OCI-LY7 (cell line): ENCODE measurements around the gene KMO.

Experiments
- EZH2phosphoT487 ChIP-seq: fragments of 200-600 bp; sonication (generic); IDR thresholded peaks from 2 replicates; pipeline ENCODE4 v1.6.1; 2018; ENCODE audit warnings: low read depth, borderline replicate concordance, mild to moderate bottlenecking, mixed run types, antibody characterized with exemption, low read length, moderate library complexity, mixed read lengths
- TF ChIP-seq, protein P1 (sequence below): fragments of 200-600 bp; sonication (generic); conservative IDR thresholded peaks from 2 replicates; pipeline ENCODE4 v1.5.1; 2014; ENCODE audit warnings: mild to moderate bottlenecking, antibody characterized with exemption, low read length, moderate library complexity, mixed read lengths

DNA sequence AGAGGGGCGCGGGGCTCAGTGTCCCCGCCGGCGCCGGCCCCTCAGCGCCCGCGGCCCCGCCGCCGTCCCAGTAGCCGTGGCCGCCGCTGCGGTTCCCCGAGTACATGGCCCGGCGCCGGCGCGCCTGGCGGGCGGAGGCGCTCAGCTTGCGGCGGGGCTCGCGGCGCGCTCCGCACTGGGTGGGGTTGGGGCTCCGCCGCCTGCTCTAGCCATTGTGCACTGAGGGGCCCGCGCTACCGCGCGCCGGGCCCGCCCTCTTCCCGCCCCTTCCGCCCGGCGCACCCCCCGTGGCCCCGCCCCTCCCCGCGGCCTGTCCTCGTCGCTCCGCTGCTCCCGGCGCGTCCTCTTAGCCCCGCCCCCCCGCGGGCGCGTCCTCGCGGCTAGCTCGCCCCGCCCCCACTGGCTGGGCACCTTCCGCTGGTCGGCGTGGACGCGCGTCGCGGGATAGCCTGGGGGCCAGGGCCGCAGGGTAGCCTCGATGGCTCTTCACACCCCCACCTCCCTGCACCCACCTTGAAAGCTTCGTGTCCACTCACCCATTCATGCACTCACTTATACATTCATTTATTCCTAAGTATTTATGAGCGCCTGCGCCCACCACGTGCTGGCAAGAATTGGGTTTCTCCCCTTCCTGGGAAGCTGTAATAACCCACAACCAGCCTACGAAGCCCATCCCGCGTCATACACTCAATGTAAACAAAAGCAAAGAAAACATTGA, 108.1 kb downstream of the KMO start, which contains the start of the genes CHML and OPN3:
- TF ChIP-seq, protein P1, sequence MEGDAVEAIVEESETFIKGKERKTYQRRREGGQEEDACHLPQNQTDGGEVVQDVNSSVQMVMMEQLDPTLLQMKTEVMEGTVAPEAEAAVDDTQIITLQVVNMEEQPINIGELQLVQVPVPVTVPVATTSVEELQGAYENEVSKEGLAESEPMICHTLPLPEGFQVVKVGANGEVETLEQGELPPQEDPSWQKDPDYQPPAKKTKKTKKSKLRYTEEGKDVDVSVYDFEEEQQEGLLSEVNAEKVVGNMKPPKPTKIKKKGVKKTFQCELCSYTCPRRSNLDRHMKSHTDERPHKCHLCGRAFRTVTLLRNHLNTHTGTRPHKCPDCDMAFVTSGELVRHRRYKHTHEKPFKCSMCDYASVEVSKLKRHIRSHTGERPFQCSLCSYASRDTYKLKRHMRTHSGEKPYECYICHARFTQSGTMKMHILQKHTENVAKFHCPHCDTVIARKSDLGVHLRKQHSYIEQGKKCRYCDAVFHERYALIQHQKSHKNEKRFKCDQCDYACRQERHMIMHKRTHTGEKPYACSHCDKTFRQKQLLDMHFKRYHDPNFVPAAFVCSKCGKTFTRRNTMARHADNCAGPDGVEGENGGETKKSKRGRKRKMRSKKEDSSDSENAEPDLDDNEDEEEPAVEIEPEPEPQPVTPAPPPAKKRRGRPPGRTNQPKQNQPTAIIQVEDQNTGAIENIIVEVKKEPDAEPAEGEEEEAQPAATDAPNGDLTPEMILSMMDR = no peak
- no peak for TF ChIP-seq EZH2phosphoT487
